Measurements from ENCODE around the gene MYO16.

Gene MYO16

DNA sequence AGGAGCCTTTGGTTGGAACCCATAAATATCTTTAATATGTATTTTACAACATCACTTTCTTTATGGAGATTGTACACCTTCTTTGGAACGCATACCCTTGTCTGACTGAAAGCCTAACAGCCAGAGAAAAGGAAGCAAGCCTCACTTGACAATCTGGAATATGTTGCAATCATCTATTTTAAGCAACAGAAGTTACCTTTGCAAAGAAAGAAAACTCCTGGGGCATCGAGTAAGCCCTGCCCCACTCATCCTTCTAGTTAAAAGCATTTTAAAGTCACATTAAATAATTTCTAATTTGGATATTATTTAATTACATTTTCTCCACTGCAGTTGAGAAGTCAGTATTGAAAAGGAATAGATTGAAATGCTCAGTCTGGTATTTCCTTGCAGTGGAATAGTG is 542.7 kb downstream of the MYO16 start:
- H3K27me3 ChIP-seq (ENCODE audit: control insufficient read depth, low read length): no peaks in the 10 kb centered on the region; the same call in 1 of the 2 replicates
- H3F3A ChIP-seq (ENCODE audit: control insufficient read depth, insufficient read depth): no peaks in the 10 kb centered on the region
- no peak overlapping the region for H3K27ac ChIP-seq (ENCODE audit: low read depth, low read length)
- no peaks in the 10 kb centered on the region for H3K79me2 ChIP-seq (ENCODE audit: control insufficient read depth, low read length)
- H4K20me1 ChIP-seq (ENCODE audit: control insufficient read depth, insufficient read depth, low read depth, low read length): no peaks in the 10 kb centered on the region
- H3K4me2 ChIP-seq (ENCODE audit: low read length): no peak overlapping the region
- H3K4me3 ChIP-seq (ENCODE audit: low read length): no peak overlapping the region
- H3K4me1 ChIP-seq (ENCODE audit: control insufficient read depth, low read length): no peaks in the 10 kb centered on the region
- H3K36me3 ChIP-seq (ENCODE audit: control insufficient read depth, low read length): no peaks in the 10 kb centered on the region
- TF ChIP-seq, protein P1, sequence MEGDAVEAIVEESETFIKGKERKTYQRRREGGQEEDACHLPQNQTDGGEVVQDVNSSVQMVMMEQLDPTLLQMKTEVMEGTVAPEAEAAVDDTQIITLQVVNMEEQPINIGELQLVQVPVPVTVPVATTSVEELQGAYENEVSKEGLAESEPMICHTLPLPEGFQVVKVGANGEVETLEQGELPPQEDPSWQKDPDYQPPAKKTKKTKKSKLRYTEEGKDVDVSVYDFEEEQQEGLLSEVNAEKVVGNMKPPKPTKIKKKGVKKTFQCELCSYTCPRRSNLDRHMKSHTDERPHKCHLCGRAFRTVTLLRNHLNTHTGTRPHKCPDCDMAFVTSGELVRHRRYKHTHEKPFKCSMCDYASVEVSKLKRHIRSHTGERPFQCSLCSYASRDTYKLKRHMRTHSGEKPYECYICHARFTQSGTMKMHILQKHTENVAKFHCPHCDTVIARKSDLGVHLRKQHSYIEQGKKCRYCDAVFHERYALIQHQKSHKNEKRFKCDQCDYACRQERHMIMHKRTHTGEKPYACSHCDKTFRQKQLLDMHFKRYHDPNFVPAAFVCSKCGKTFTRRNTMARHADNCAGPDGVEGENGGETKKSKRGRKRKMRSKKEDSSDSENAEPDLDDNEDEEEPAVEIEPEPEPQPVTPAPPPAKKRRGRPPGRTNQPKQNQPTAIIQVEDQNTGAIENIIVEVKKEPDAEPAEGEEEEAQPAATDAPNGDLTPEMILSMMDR (IDR thresholded peaks at IDR 0.05; ENCODE audit: low read depth, low read length, poor library complexity, severe bottlenecking): no peak
- TF ChIP-seq EZH2phosphoT487 (IDR thresholded peaks at IDR 0.05; ENCODE audit: borderline replicate concordance, low read length): no peak
- no peaks in the 10 kb centered on the region for H3K9me2 ChIP-seq (replicated peaks; ENCODE audit: control insufficient read depth, low read length)
- H3K9me3 ChIP-seq (ENCODE audit: control insufficient read depth, insufficient read depth, low read length): no peaks in the 10 kb centered on the region

DNA sequence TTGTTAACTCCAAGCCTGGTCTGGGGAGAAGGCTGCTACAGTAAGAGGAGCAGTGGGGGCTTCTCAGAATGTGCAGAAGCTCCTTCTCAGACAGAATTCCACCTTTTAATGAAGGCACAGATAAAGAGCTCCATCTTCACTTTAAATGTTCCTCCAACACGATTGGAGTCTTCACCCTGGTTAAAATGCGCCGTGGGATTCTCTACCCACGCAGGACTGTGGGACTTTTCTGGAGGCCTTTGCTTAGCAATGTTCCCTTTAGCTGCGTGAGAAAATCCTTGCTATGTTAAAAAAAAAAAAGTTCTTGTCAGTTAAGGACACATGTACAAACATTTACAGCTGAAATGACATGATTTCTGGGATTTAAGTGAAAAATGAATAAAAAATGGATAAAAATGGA is 546.3 kb downstream of the MYO16 start:
- Histone ChIP-seq H3K36me3 (ENCODE audit: control insufficient read depth, low read length) (no peaks in the 10 kb centered on the region), H3K9me3 (ENCODE audit: control insufficient read depth, insufficient read depth, low read length) (no peaks in the 10 kb centered on the region), H3K9me2 (replicated peaks; ENCODE audit: control insufficient read depth, low read length) (no peaks in the 10 kb centered on the region), H3K79me2 (ENCODE audit: control insufficient read depth, low read length) (no peaks in the 10 kb centered on the region), H3K4me2 (ENCODE audit: low read length) (no peak overlapping the region), H3K4me1 (ENCODE audit: control insufficient read depth, low read length) (no peaks in the 10 kb centered on the region), H3K27me3 (ENCODE audit: control insufficient read depth, low read length) (no peaks in the 10 kb centered on the region), H3K4me3 (ENCODE audit: low read length) (no peak overlapping the region), H3K27ac (ENCODE audit: low read depth, low read length) (no peak overlapping the region), H3F3A (ENCODE audit: control insufficient read depth, insufficient read depth) (no peaks in the 10 kb centered on the region), H4K20me1 (ENCODE audit: control insufficient read depth, insufficient read depth, low read depth, low read length) (no peaks in the 10 kb centered on the region)
- TF ChIP-seq, protein P1 (IDR thresholded peaks at IDR 0.05; ENCODE audit: low read depth, low read length, poor library complexity, severe bottlenecking): no peak
- TF ChIP-seq EZH2phosphoT487 (IDR thresholded peaks at IDR 0.05; ENCODE audit: borderline replicate concordance, low read length): no peak

DNA sequence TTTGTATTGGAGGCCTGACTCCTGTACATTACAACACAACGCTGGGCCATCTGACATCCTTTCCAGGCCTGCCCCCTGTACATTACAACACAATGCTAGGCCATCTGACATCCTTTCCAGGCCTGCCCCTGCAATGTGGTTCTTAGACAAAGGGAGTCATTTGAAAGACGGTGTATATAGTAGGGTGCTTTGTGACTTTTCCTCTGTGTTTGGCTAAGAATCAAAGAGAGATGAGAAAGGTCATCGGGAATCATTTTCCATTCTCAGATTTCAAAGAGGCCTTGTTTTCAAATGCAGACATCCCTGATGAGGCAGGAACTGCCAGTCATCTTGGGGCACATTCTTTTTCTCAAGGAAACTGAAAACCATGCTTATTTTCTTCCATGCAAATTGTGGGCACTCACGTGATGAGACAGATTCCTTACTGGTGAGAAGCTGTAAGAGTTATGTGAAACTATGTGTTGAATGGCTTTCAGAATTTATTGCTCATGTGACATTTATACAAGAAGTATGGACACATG is 551.6 kb downstream of the MYO16 start:
- Histone ChIP-seq H3K4me1 (ENCODE audit: control insufficient read depth, low read length) (no peaks in the 10 kb centered on the region), H3K4me2 (ENCODE audit: low read length) (no peak overlapping the region), H3K27me3 (ENCODE audit: control insufficient read depth, low read length) (no peaks in the 10 kb centered on the region), H3K27ac (ENCODE audit: low read depth, low read length) (no peak overlapping the region), H3K4me3 (ENCODE audit: low read length) (no peak overlapping the region), H4K20me1 (ENCODE audit: control insufficient read depth, insufficient read depth, low read depth, low read length) (no peaks in the 10 kb centered on the region), H3K79me2 (ENCODE audit: control insufficient read depth, low read length) (no peaks in the 10 kb centered on the region), H3K9me2 (replicated peaks; ENCODE audit: control insufficient read depth, low read length) (no peaks in the 10 kb centered on the region), H3K36me3 (ENCODE audit: control insufficient read depth, low read length) (no peaks in the 10 kb centered on the region), H3F3A (ENCODE audit: control insufficient read depth, insufficient read depth) (no peaks in the 10 kb centered on the region), H3K9me3 (ENCODE audit: control insufficient read depth, insufficient read depth, low read length) (no peaks in the 10 kb centered on the region)
- TF ChIP-seq EZH2phosphoT487 (IDR thresholded peaks at IDR 0.05; ENCODE audit: borderline replicate concordance, low read length): no peak
- TF ChIP-seq, protein P1 (IDR thresholded peaks at IDR 0.05; ENCODE audit: low read depth, low read length, poor library complexity, severe bottlenecking): no peak
